GM10847 (cell line): ENCODE measurements around the gene LDLRAD2.

ENCODE experiments used
- POLR2A ChIP-seq: IDR thresholded peaks from 2 replicates; pipeline ENCODE4 v1.6.1; 2011; ENCODE audit not compliant: insufficient read length; ENCODE audit errors: extremely low read depth

LDLRAD2 gene

GRCh38 chr1:21859669-21860179 lies 47.7 kb downstream of the LDLRAD2 start:
- no peak for TF ChIP-seq POLR2A

DNA sequence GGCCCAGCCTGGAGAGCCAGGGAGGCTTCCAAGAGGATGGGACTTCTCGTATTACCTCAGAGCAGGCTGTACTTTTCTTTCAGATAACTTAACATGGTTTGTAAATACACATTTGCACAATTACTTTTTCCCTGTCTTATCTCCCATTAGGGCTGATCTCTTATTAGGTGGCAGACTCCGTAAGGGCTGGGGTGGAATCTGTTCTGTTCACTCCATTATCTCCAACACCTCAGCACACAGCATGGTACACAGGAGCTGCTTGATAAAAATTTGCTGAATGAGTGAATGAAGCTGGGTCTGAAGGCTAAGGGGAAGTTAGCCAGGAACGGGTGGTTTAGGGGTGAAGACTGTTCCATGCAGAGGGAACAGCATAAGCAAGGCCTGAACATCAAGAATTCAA lies 48.9 kb downstream of the LDLRAD2 start:
- no peak for TF ChIP-seq POLR2A

- TF ChIP-seq POLR2A = no peak
Measured at GRCh38 chr1:21861602-21862429, 49.8 kb downstream of the LDLRAD2 start.

- no peak for TF ChIP-seq POLR2A
Measured at GRCh38 chr1:21863981-21864380, 51.9 kb downstream of the LDLRAD2 start.

- no peak for TF ChIP-seq POLR2A
Measured at GRCh38 chr1:21864730-21865129, 52.7 kb downstream of the LDLRAD2 start.

DNA sequence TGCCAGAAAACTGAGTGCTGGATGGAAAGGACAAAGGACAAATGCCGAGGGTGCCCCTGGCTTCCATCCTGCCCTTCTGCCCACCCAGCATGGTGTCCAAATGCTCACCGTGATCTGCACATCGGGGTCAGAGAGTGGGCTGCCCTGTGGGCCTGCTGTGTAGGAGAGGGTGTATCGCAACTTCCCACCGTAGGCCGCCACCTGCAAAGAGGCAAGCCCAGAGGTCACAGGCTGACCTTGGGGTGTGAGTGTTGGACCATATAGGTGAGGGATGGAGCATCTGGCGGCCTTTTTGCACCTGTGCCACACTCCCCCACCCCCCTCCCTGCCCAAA lies 53.5 kb downstream of the LDLRAD2 start:
- TF ChIP-seq POLR2A = no peak

DNA sequence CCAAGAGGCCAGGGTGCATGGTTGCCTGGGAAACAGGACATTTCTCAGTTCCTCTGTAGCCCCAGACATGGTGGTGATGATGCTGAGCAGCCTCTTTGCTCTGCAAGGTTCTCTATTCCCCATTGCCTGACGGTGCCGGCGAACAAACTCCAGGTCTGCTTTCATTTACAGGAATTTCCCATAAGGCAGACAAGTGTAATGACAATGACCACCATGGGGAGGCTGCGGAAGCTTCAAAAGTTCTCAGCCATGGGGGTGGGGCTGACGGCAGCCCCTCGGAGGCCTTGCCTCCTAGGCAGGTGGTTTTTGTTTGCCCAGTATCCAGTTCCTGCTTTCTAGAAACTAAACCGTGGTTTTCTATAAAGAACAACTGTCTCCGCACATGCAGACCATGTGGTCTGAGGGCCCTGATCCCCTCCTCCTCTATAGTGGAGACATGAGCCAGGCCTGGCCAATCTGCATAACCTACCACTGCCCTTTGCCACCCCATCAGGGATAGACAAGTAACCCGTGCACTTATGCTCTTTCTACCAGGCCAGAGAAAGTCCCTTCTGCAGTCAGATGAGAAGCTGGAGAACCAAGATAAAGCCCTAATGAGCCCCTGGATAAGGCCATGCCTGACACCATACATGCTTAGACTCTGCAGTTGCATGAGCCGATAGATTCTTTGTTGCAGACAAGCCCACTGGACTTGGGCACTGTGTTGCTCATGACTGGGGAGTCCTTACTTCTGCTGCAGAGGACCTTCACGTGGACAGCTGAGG lies 54.1 kb downstream of the LDLRAD2 start:
- TF ChIP-seq POLR2A = no peak

DNA sequence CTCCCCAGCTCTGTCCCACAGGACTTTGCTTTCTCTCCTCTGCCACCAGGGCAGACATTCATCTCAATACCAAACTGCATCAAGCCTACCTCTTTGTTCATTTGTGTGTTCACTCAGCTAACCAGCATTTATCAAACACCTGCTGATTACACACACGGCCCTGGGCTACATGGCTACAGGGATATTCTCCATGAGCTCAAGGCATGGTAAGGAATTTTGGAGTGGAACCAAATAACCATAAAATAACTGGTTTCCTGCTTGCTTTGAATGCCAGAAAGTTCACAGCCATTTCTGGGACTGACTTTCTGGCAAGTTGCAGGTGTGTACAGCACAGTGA lies 54.6 kb downstream of the LDLRAD2 start:
- no peak for TF ChIP-seq POLR2A

DNA sequence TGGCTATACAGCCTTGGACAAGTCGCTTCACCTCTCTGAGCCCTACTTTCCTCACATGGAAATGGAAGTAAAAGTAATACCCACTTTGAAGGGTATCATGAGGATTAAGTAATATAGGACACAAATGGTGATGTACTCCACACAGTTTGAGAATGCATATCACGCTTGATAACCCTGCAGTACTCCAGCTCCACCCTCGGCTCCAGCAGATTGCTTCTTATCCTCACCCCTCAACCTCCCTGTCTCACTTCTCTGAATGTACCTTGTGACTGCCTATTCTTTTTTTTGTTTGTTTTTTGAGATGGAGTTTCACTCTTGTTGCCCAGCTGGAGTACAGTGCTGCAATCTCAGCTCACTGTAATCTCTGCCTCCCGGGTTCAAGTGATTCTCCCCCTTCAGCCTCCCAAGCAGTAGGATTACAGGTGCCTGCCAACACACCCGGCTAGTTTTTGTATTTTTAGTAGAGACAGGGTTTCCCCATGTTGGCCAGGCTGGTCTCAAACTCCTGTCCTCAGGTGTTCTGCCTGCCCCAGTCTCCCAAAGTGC lies 55.5 kb downstream of the LDLRAD2 start:
- TF ChIP-seq POLR2A = no peak

- TF ChIP-seq POLR2A = no peak
Measured at GRCh38 chr1:21868482-21868881, 56.4 kb downstream of the LDLRAD2 start.

DNA sequence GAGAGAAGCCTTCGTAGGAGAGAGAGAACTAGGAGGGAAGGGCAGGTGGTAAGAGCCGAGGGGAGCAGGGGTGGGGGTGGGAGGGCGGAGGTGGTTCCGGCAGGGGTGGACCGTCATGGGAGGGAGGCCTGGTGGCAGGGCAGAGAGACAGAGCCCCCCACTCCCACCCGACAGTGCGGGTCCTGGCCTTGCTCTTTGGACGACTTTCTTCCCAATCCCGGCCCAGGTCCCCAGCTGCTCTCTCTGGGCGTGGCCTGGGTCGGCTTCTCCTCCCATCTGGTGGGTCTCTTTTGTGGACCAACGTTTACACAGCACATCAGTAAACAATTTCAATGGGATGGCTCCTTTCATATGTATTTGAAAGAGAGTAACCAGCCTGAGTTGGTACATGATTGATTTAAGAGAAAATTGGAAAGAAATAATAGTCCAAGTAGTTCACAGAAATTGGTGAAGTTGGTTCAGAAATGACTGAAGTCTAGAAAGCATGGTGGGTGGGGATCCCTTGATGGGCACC lies 56.9 kb downstream of the LDLRAD2 start:
- no peak for TF ChIP-seq POLR2A

DNA sequence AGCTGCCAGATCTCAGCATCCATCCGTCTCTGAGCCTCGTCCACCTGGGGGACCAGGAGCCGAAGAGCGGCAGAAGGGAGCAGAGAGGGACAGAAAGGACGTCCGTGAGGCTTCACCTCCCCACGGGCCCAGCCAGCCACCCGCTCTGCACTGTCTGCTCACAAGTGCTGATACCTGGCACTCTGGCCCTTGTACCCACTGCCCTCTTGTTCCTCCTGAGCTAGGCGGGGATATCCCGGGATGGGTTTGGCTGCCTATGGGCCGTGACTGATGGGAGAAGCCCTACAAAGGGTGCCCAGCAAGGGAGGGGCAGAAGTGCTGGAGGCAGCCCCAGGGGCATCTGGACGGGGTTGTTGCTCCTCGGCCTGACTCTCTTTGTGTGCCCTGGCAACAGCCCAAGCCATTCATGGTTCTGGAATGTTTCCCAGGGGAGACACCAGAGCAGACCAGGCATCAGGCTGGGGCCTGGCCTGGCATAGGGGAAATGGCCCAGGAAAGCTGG lies 57.6 kb downstream of the LDLRAD2 start:
- TF ChIP-seq POLR2A = no peak

DNA sequence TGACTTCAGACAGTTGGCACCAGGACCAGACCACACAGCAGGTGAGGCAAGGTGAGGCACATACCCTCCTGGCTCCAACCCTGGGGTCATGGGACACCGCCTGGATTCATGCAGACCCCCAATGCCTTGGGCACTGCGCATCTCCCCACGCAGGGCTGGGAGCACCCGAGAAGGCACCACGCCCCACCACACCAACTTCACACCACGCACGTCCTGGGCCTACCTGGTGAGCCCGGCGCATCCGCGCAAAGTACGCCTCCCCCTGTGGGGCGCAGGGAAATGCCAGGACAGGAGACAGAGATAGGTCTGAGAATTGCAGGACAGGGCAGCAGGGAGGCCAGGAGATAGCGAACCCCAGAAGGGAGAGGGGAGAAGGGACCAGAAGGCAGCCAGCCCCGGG lies 58.5 kb downstream of the LDLRAD2 start:
- TF ChIP-seq POLR2A = no peak

DNA sequence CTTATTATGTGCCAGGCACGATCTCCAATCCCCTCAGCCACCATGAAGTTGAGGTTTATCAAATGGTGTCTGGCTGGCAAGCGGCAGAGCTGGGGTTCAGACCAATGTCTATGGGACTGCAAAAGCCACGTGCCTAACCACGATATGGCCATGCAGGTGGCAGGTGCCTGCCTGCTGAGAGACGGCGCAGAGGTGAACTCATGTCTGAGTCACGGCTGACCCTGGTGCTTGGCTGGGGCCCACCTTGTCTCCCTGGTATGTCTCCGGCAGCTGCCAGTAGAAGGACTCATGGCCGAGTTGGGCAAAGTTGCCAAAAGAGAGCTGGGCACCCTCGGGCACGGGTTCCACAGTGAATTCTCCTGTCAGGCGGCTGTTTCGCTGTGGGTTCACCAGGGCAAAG lies 59.9 kb downstream of the LDLRAD2 start:
- no peak for TF ChIP-seq POLR2A

DNA sequence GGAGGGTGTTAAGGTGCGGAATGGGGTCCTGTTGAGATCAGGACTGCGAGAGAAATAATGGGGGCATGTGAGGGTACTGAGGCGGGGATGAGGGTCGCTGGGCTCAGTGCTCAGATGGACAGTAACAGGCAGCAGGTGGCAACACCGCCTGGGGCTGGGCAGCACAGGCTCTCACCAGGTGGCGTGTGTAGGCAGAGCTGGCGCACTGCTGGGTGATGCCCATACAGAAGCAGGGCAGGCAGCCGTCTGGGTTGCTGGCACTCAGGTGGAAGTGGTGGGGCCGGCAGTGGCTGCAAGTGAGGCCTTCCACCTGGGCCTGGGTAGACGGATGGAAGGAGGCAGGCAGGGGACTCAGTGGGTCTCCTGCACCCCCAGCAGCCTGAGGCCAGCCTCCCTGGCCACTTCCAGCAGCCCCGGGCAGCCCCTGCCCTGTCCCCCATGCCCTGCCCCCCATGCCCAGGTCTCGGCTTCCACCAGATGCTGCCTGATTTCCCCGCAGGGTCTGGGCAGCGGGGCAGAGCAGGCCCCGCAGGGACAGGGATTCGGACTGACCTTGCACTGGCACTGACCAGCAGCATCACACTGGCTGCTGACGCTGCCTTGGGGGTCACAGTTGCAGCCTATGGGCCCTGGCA lies 60.5 kb downstream of the LDLRAD2 start:
- no peak for TF ChIP-seq POLR2A
